Right lobe of liver (tissue), 6 donors: ENCODE results near the gene KLHL22. TPM values are rescaled to one million over a fixed set of nuclear protein-coding genes. Genes with fewer than 3 reads are reported as not detected.

Experiments used
- ATAC-seq, 4 donors: fragments of 200-7000 bp; cut with Tn5 transposase; one replicate each; pipeline ENCODE4 v1.9.1; 2020; ENCODE audit warnings: mild to moderate bottlenecking in 4 of 4, moderate library complexity in 4 of 4
- DNase-seq, 3 donors: peaks; one replicate each; pipeline ENCODE4 v3.0.0-alpha.2; 2020
- H3K27ac ChIP-seq, 3 donors: fragments of 200-600 bp; one replicate each; pipeline ENCODE4 v1.8.0; 2022
- H3K27me3 ChIP-seq, 2 donors: fragments of 200-600 bp; one replicate each; pipeline ENCODE4 v1.8.0; 2022
- H3K36me3 ChIP-seq, 4 donors: fragments of 200-600 bp; sonication (generic) in 1 of 4; one replicate each; pipeline versions ENCODE4 v1.5.1 to v1.8.0; 2017 to 2022; ENCODE audit warnings: control low read depth in 1 of 4
- H3K4me1 ChIP-seq, 4 donors: fragments of 200-600 bp; sonication (generic) in 1 of 4; one replicate each; pipeline versions ENCODE4 v1.5.1 to v1.8.0; 2017 to 2022; ENCODE audit warnings: control low read depth in 1 of 4
- H3K4me3 ChIP-seq, 3 donors: fragments of 200-600 bp; one replicate each; pipeline ENCODE4 v1.8.0; 2022
- H3K9me3 ChIP-seq, 4 donors: fragments of 200-600 bp; sonication (generic) in 1 of 4; one replicate each; pipeline versions ENCODE4 v1.5.1 to v1.8.0; 2017 to 2022; ENCODE audit warnings: control low read depth in 1 of 4
- CTCF ChIP-seq, 4 donors: fragments of 200-600 bp in 3 of 4; fragments of 450-650 bp in 1 of 4; IDR thresholded peaks; one replicate each; pipeline versions ENCODE4 v1.5.1 to v1.8.0; 2016 to 2022; ENCODE audit warnings: antibody characterized with exemption in 4 of 4, mild to moderate bottlenecking in 2 of 4
- POLR2A ChIP-seq: fragments of 450-650 bp; IDR thresholded peaks from one replicate; pipeline ENCODE4 v1.6.1; 2017; ENCODE audit warnings: antibody characterized with exemption, mild to moderate bottlenecking
- WGBS: methylation state at CpG from one replicate; pipeline ENCODE4 v1.1.6; 2018; ENCODE audit warnings: low coverage, low lambda C conversion rate; ENCODE audit not compliant: insufficient coverage; ENCODE audit errors: missing lambda C conversion rate; 5-methylcytosine and 5-hydroxymethylcytosine counted together
- intact Hi-C, 2 donors: fragments of 100-400 bp; cut with DNase I; formaldehyde crosslinking; loops; one replicate each; pipeline versions ENCODE4 v1.11.2 to v1.14.1; 2022
- total RNA-seq, 6 experiments: library from RNA; depleted of rRNA in 2 of 6; stranded (reverse); fragments of >200 nt in 2 of 6; fragmentation: NEBNext Ultra II Directional in 3 of 6; extraction: Animal tissue kit (Norgen Biotek cat#: 25700) in 3 of 6; gene quantifications; one replicate each; pipeline versions ENCODE4 v1.1.0 to v1.2.4, GENCODE V29; 2016 to 2023
- donor health status: DM: no; HTN: yes; CAD: no.
- donor health status: DM: no; HTN: no; CAD: no.
- donor health status: DM: no; HTN: no; CAD: no.
- donor health status: DM: no; HTN: yes; CAD: no.
- donor health status: DM: no; HTN: yes; CAD: no.

Gene KLHL22
- total RNA-seq, 6 experiments from 2014 or later, result 9.0 to 14.2 (median 10.2) TPM

- Histone ChIP-seq H3K27me3 (no peaks in the 10 kb centered on the region), H3K4me1 (no peaks in the 10 kb centered on the region), H3K4me3 (no peak overlapping the region), H3K27ac (no peak overlapping the region), H3K36me3 (peaks cover 0 to 8% (median 2%) of the 10 kb centered on the region in 4 donors), H3K9me3 (no peaks in the 10 kb centered on the region)
- DNase-seq, result peak in 1 of 3 donors; percentile 36
- whole genome bisulfite sequencing, result 82% methylated on average over 7 of the region's 11 CpGs
- peak in 1 of 4 donors; percentile 40 for ATAC-seq
- TF ChIP-seq POLR2A (no peak), CTCF (IDR thresholded peaks at IDR 0.05) (no peak)
- intact Hi-C loops, result no loop called here
Observed at GRCh38 chr22:20464096-20464614, 31.4 kb downstream of the KLHL22 start.

GRCh38 chr22:20463324-20464095 lies 32.1 kb downstream of the KLHL22 start:
- WGBS, result 23% methylated on average over 2 of the region's 2 CpGs
- intact Hi-C loops, result no loop called here
- TF ChIP-seq CTCF (IDR thresholded peaks at IDR 0.05) (no peak), POLR2A (no peak)
- Histone ChIP-seq H3K4me1 (no peaks in the 10 kb centered on the region), H3K27me3 (no peaks in the 10 kb centered on the region), H3K9me3 (no peaks in the 10 kb centered on the region), H3K27ac (no peak overlapping the region), H3K36me3 (peaks cover 0 to 8% (median 2%) of the 10 kb centered on the region in 4 donors), H3K4me3 (no peak overlapping the region)
- DNase-seq (peak in 1 of 3 donors; percentile 35), ATAC-seq (peak; percentile 26 to 53 (median 40))

- H3K36me3 ChIP-seq, result peaks cover 0 to 9% (median 4%) of the 10 kb centered on the region in 4 donors
- no peak for TF ChIP-seq CTCF (IDR thresholded peaks at IDR 0.05)
- TF ChIP-seq POLR2A, result no peak
- ATAC-seq (no peak), DNase-seq (peak in 1 of 3 donors; percentile 27)
- no peak overlapping the region for H3K4me3 ChIP-seq
- no peak overlapping the region for H3K27ac ChIP-seq
- no peaks in the 10 kb centered on the region for H3K27me3 ChIP-seq
- intact Hi-C loops, result loop anchor here (5.0 kb wide), 2 partner anchors 38 to 43 kb away; no protein-coding TSS in a partner anchor
- H3K9me3 ChIP-seq, result no peaks in the 10 kb centered on the region
- H3K4me1 ChIP-seq, result no peaks in the 10 kb centered on the region
- WGBS, result 91% methylated on average over 1 of the region's 4 CpGs
Observed at GRCh38 chr22:20459862-20460261, 35.7 kb downstream of the KLHL22 start.

GRCh38 chr22:20459152-20459542 lies 36.4 kb downstream of the KLHL22 start:
- no peaks in the 10 kb centered on the region for H3K4me1 ChIP-seq
- no peaks in the 10 kb centered on the region for H3K27me3 ChIP-seq
- DNase-seq (peak in 1 of 3 donors; percentile 15), ATAC-seq (no peak)
- H3K36me3 ChIP-seq, result peaks cover 0 to 8% (median 2%) of the 10 kb centered on the region in 4 donors
- TF ChIP-seq POLR2A (no peak), CTCF (IDR thresholded peaks at IDR 0.05) (no peak)
- no peak overlapping the region for H3K4me3 ChIP-seq
- no peak overlapping the region for H3K27ac ChIP-seq
- 100% methylated on average over 1 of the region's 3 CpGs for WGBS
- no peaks in the 10 kb centered on the region for H3K9me3 ChIP-seq
- intact Hi-C loops, result loop anchor here (5.0 kb wide), 2 partner anchors 37 to 42 kb away; no protein-coding TSS in a partner anchor
